ENCODE data around the gene BAX.
A peak's percentile ranks its signal among the peaks of the same experiment; 100 is the strongest.

Gene BAX

DNA sequence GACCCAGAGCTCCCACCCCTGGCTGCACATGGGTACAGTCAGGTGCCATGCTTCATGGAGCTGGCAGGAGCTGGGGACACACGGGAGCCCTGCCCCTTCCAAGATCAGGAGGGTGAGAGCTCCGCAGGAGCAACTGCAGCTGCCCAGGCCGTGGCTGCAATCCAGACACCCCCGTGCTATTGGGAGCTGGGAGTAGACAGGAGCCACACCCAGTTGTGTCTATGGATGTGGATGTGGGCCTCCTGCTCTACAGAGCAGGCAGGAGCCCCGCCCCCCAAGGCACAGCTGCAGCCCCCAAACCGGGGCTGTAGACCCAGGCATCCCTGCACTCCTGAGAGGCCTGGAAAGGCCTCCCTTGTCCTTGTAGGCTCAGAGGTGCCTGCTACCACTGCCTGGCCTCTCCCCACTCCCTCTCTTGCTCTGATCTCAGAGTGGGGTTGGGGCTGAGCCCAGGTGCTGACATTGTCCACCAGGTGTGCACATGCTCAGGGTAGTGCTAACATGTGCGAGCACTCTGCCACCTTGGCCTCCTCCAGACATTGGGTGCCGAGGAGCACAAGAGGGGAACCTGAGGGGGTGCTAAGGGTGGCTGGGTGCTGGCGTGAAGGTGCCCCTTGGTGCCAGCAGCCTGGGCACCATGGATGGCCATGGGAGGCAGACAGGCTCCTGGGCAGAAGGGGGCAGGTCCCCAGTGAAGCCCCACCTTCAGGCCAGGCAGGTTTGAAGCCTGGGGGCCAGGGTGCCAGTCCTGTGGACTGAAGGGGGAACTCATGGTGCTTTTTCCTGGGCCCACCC lies 8.0 kb upstream of the BAX start:
- H3K27ac ChIP-seq = no peak overlapping the region
- TF ChIP-seq, protein P1, sequence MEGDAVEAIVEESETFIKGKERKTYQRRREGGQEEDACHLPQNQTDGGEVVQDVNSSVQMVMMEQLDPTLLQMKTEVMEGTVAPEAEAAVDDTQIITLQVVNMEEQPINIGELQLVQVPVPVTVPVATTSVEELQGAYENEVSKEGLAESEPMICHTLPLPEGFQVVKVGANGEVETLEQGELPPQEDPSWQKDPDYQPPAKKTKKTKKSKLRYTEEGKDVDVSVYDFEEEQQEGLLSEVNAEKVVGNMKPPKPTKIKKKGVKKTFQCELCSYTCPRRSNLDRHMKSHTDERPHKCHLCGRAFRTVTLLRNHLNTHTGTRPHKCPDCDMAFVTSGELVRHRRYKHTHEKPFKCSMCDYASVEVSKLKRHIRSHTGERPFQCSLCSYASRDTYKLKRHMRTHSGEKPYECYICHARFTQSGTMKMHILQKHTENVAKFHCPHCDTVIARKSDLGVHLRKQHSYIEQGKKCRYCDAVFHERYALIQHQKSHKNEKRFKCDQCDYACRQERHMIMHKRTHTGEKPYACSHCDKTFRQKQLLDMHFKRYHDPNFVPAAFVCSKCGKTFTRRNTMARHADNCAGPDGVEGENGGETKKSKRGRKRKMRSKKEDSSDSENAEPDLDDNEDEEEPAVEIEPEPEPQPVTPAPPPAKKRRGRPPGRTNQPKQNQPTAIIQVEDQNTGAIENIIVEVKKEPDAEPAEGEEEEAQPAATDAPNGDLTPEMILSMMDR (conservative IDR thresholded peaks at IDR 0.05) = no peak
- no peak for TF ChIP-seq ZFX (IDR thresholded peaks at IDR 0.05)

DNA sequence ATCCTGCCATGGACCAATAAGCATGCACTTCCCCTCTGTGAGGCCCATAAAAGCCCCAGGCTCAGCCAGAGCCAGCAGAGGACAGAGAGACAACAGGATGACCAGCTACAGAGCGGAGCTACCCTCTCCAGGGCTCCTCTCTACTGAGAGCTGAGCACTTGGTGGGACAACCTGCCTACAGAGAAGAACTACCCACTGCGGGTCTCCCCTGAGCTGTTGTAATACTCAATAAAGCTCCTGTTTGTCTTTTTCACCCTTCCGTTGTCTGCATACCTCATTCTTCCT lies 7.5 kb upstream of the BAX start:
- no peak overlapping the region for H3K27ac ChIP-seq
- no peak for TF ChIP-seq ZFX (IDR thresholded peaks at IDR 0.05)
- TF ChIP-seq, protein P1 (conservative IDR thresholded peaks at IDR 0.05) = no peak

DNA sequence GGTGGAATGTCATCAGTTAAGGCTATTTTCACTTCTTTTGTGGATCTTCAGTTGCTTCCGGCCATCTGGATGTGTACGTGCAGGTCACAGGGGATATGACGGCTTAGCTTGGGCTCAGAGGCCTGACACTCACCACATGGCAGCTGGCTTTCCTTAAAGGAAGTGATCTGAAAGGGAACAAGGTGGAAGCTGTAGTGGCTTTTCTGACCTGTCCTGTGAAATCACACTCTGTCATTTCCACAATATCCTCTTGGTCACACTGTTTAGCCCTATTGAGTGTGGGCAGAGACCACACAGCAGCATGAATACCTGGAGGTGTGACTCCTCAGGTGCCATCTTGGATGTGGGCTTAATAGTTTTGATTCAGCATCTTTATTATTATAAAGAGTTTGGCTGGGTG lies 4.5 kb upstream of the BAX start:
- H3K27ac ChIP-seq = no peak overlapping the region
- TF ChIP-seq, protein P1 (conservative IDR thresholded peaks at IDR 0.05) = no peak
- no peak for TF ChIP-seq ZFX (IDR thresholded peaks at IDR 0.05)

DNA sequence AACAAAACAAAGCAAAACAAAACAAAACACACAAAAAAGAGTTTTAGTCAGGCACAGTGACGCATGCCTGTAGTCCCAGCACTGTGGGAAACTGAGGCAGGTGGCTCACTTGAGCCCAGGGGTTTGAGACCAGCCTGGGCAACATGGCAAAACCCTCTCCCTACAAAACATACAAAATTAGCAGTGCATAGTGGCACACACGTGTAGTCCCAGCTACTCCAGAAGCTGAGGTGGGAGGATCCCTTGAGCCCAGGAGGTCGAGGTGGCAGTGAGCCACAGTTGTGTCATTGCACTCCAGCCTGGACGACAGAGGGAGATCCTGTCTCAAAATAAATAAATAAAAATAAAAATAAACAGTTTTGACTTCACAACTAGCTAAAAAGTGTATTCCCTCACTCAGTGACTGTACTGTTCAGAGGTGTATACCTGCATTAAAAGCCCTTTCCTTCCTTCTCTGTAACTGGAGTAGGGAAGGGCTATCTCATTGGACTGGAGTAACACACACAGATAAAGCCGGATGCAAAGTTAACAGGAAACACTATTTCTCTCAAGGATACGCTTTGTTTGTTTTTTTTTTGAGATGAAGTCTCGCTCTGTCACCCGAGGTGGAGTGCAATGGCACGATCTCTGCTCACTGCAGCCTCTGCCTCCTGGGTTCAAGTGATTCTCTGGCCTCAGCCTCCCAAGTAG lies 3.7 kb upstream of the BAX start:
- H3K27ac ChIP-seq = no peak overlapping the region
- TF ChIP-seq, protein P1 (conservative IDR thresholded peaks at IDR 0.05) = no peak
- TF ChIP-seq ZFX (IDR thresholded peaks at IDR 0.05) = no peak

DNA sequence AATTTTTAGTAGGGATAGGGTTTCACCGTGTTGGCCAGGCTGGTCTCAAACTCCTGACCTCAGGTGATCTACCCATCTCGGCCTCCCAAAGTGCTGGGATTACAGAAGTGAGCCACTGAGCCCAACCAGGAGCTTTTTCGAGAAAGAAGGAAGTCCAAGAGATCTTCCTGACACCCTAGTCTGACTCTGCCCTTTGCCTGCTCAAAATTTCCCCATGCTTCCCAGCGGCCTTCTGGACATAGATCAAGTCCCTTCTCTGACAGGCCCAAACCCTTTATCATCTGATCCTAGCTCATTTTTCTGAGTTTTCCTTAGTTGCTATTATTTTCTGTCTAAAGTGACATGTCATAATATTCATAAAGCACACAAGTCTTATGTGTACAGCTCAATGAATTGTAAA lies 1.5 kb upstream of the BAX start:
- H3K27ac ChIP-seq = no peak overlapping the region
- TF ChIP-seq, protein P1 (conservative IDR thresholded peaks at IDR 0.05) = no peak
- no peak for TF ChIP-seq ZFX (IDR thresholded peaks at IDR 0.05)

DNA sequence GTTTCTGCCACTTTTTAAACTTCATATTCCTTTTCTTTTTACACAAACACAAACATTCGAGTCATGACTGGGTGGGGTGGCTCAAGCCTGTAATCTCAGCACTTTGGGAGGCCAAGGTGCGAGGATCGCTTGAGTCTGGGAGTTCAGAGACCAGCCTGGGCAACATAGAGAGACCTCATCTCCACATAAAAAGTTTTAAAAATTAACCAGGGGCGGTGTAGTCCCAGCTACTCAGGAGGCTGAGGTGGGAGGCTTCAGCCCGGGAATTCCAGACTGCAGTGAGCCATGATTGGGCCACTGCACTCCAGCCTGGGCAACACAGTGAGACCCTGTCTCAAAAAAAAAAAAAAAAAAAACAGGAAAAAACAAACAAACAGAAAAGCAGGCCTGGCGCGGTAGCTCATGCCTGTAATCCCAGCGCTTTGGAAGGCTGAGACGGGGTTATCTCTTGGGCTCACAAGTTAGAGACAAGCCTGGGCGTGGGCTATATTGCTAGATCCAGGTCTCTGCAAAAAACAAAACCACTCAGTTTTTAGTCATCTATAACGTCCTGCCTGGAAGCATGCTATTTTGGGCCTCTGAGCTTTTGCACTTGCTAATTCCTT lies 583 bp upstream of the BAX start:
- TF ChIP-seq, protein P1 (conservative IDR thresholded peaks at IDR 0.05) = no peak
- no peak for TF ChIP-seq ZFX (IDR thresholded peaks at IDR 0.05)
- H3K27ac ChIP-seq = peak overlapping the region; percentile 77

DNA sequence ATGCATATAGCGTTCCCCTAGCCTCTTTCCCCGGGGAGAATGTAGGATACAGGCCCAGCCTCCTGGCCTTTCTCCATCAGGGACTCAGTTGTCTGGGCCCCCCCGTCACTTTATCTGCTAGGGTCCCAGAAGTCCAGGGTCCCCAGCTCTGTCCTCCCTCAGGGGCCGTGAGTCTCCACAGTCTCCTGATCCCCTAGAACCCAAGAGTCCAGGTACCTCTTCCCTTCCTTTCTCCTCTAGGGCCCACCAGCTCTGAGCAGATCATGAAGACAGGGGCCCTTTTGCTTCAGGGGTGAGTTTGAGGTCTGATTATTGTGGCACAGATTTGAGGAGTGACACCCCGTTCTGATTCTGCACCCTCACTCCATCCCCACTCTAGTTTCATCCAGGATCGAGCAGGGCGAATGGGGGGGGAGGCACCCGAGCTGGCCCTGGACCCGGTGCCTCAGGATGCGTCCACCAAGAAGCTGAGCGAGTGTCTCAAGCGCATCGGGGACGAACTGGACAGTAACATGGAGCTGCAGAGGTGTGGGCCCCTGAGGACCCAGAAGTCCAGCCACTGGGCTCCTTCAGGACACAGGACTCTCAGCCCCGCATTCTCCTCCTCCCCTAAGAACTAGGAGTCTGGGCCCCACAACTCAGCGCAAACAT lies 758 bp downstream of the BAX start:
- no peak for TF ChIP-seq ZFX (IDR thresholded peaks at IDR 0.05)
- TF ChIP-seq, protein P1 (conservative IDR thresholded peaks at IDR 0.05) = no peak
- peak overlapping the region; percentile 77 for H3K27ac ChIP-seq

All from C4-2B (cell line).